HCT116 (cell line): ENCODE data around the gene SVBP. TPM values are rescaled to one million over a fixed set of nuclear protein-coding genes. Genes with fewer than 3 reads are reported as not detected.

ENCODE experiments used
- ATAC-seq: fragments of 200-7000 bp; cut with Tn5 transposase; 2 replicates; pipeline ENCODE4 v1.9.1; 2020; ENCODE audit warnings: mild to moderate bottlenecking, moderate library complexity
- BruUV-seq: library from RNA; stranded (reverse); fragments of 400-500 nt; replicated peaks from 2 replicates; lab custom pipeline; 2021; lab: Mats Ljungman, UMichigan
- CTCF ChIA-PET: fragments of 300-600 bp; sonication (Branson Sonifier 250); formaldehyde crosslinking; loops from one replicate; lab custom pipeline; 2021; ENCODE audit warnings: antibody characterized with exemption; lab: Charles Lee
- POLR2A ChIA-PET: fragments of 300-600, 350-600 bp; sonication (Branson Sonifier 250); formaldehyde crosslinking; loops from one replicate; lab custom pipeline; 2021; ENCODE audit warnings: antibody characterized with exemption; lab: Charles Lee
- RAD21 ChIA-PET, 2 experiments: fragments of 300-600 bp; sonication (Branson Sonifier 250); formaldehyde crosslinking; loops; one replicate each; lab custom pipeline; 2023; ENCODE audit warnings: low total read pairs in 2 of 2; ENCODE audit not compliant: uncharacterized antibody in 2 of 2, unreplicated experiment in 2 of 2, low non-redundant PET in 1 of 2; lab: Charles Lee
- DNase-seq: peaks from one replicate; pipeline ENCODE4 v3.0.0-alpha.2; 2010; ENCODE audit warnings: low read depth, low spot score
- H2AFZ ChIP-seq: fragments of 200-600 bp; shearing (Covaris generic), sonication (generic); 2 replicates; pipeline ENCODE4 v1.6.1; 2017; ENCODE audit warnings: low read depth, mixed run types, mixed read lengths, antibody characterized with exemption, low read length; ENCODE audit not compliant: poor library complexity, severe bottlenecking
- H3K27ac ChIP-seq: 2 replicates; pipeline ENCODE4 v1.5.1; 2012; ENCODE audit warnings: low read depth, low read length
- H3K27me3 ChIP-seq: fragments of 200-600 bp; sonication (generic); 2 replicates; pipeline ENCODE4 v1.6.1; 2016; ENCODE audit warnings: mixed run types, low read length, mixed read lengths; ENCODE audit not compliant: insufficient read depth
- H3K36me3 ChIP-seq, 2 experiments: fragments of 200-500 bp in 1 of 2; fragments of 200-600 bp in 1 of 2; sonication (Bioruptor generic) in 1 of 2; sonication (generic) in 1 of 2; 2 replicates each; pipeline versions ENCODE4 v1.5.1 to v1.6.1; 2014 to 2016; ENCODE audit warnings: low read length in 2 of 2, inconsistent platforms in 1 of 2, mixed read lengths in 1 of 2, mixed run types in 1 of 2; ENCODE audit not compliant: insufficient read depth in 2 of 2, control insufficient read depth in 1 of 2
- H3K4me1 ChIP-seq, 2 experiments: fragments of 200-600 bp in 1 of 2; sonication (generic) in 1 of 2; 2 replicates each; pipeline versions ENCODE4 v1.5.1 to v1.6.1; 2012 to 2017; ENCODE audit warnings: low read length in 2 of 2, inconsistent platforms in 1 of 2, mild to moderate bottlenecking in 1 of 2, mixed read lengths in 1 of 2, mixed run types in 1 of 2, moderate library complexity in 1 of 2; ENCODE audit not compliant: insufficient read depth in 2 of 2, control insufficient read depth in 1 of 2
- H3K4me2 ChIP-seq: fragments of 200-600 bp; sonication (generic); 2 replicates; pipeline ENCODE4 v1.6.1; 2017; ENCODE audit warnings: mixed run types, low read length, mixed read lengths
- H3K4me3 ChIP-seq, 2 experiments: fragments of 200-600 bp in 1 of 2; sonication (generic) in 1 of 2; replicated peaks in 1 of 2; 2 replicates each; pipeline ENCODE4 v1.5.1; 2011 to 2016; ENCODE audit warnings: low read length in 2 of 2, control low read depth in 1 of 2, low read depth in 1 of 2, mild to moderate bottlenecking in 1 of 2, mixed read lengths in 1 of 2, mixed run types in 1 of 2
- H3K79me2 ChIP-seq: fragments of 200-600 bp; sonication (generic); 2 replicates; pipeline ENCODE4 v1.6.1; 2017; ENCODE audit warnings: mild to moderate bottlenecking, mixed run types, low read length, moderate library complexity, mixed read lengths; ENCODE audit not compliant: insufficient read depth
- H3K9ac ChIP-seq: fragments of 200-600 bp; sonication (generic); 2 replicates; pipeline ENCODE4 v1.6.1; 2016; ENCODE audit warnings: low read length, mixed read lengths
- H3K9me2 ChIP-seq: fragments of 200-600 bp; sonication (generic), shearing (Covaris generic); 2 replicates; pipeline ENCODE4 v1.6.1; 2017; ENCODE audit warnings: mixed run types, mild to moderate bottlenecking, moderate library complexity; ENCODE audit not compliant: insufficient read depth
- H3K9me3 ChIP-seq, 2 experiments: fragments of 200-500 bp in 1 of 2; fragments of 200-600 bp in 1 of 2; sonication (Bioruptor generic) in 1 of 2; sonication (generic) in 1 of 2; 2 replicates each; pipeline ENCODE4 v1.6.1; 2014 to 2017; ENCODE audit warnings: low read length in 2 of 2, mixed read lengths in 2 of 2, inconsistent platforms in 1 of 2, low read depth in 1 of 2, mild to moderate bottlenecking in 1 of 2, mixed run types in 1 of 2, moderate library complexity in 1 of 2; ENCODE audit not compliant: control insufficient read depth in 1 of 2, insufficient read depth in 1 of 2
- H4K20me1 ChIP-seq: fragments of 200-600 bp; sonication (generic), shearing (Covaris generic); 2 replicates; pipeline ENCODE4 v1.6.1; 2017; ENCODE audit warnings: mixed run types, mild to moderate bottlenecking, moderate library complexity; ENCODE audit not compliant: insufficient read depth
- EZH2phosphoT487 ChIP-seq: fragments of 200-600 bp; IDR thresholded peaks from 2 replicates; pipeline ENCODE4 v1.6.1; 2018; ENCODE audit warnings: antibody characterized with exemption, borderline replicate concordance
- POLR2A ChIP-seq: IDR thresholded peaks from 2 replicates; pipeline ENCODE4 v1.7.0; 2011; ENCODE audit warnings: borderline replicate concordance; ENCODE audit not compliant: insufficient read depth, insufficient read length; ENCODE audit errors: extremely low read depth
- SP1 ChIP-seq: IDR thresholded peaks from 2 replicates; pipeline ENCODE4 v1.6.1; 2012; ENCODE audit warnings: low read depth
- TCF7L2 ChIP-seq: IDR thresholded peaks from 2 replicates; pipeline ENCODE4 v1.7.0; 2011; ENCODE audit warnings: borderline replicate concordance, inconsistent platforms; ENCODE audit not compliant: insufficient read depth, insufficient read length; ENCODE audit errors: extremely low read depth
- intact Hi-C: fragments of 100-400 bp; cut with micrococcal nuclease; formaldehyde crosslinking; loops from 2 replicates; pipeline ENCODE4 v1.10.0; 2022
- total RNA-seq: library from RNA; stranded (reverse); gene quantifications from one replicate; pipeline ENCODE4 v1.2.1, GENCODE V29; 2021; ENCODE audit not compliant: unreplicated experiment
- TF ChIP-seq, protein P1 (sequence below), 3 experiments: fragments of 200-600 bp in 1 of 3; sonication (generic) in 1 of 3; IDR thresholded peaks in 2 of 3; conservative IDR thresholded peaks in 1 of 3; 2 replicates each; pipeline ENCODE4 v1.5.1; 2012 to 2017; ENCODE audit warnings: low read depth in 2 of 3, low read length in 2 of 3, antibody characterized with exemption in 1 of 3, borderline replicate concordance in 1 of 3, control low read depth in 1 of 3, mild to moderate bottlenecking in 1 of 3, mixed read lengths in 1 of 3, mixed run types in 1 of 3, moderate library complexity in 1 of 3; ENCODE audit not compliant: insufficient read depth in 1 of 3
- TF ChIP-seq, protein P2 (sequence below): IDR thresholded peaks from 2 replicates; pipeline ENCODE4 v1.6.1; 2012; ENCODE audit warnings: low read depth

SVBP gene
- total RNA-seq, 1 experiment from 2014 or later, result 14.4 TPM

DNA sequence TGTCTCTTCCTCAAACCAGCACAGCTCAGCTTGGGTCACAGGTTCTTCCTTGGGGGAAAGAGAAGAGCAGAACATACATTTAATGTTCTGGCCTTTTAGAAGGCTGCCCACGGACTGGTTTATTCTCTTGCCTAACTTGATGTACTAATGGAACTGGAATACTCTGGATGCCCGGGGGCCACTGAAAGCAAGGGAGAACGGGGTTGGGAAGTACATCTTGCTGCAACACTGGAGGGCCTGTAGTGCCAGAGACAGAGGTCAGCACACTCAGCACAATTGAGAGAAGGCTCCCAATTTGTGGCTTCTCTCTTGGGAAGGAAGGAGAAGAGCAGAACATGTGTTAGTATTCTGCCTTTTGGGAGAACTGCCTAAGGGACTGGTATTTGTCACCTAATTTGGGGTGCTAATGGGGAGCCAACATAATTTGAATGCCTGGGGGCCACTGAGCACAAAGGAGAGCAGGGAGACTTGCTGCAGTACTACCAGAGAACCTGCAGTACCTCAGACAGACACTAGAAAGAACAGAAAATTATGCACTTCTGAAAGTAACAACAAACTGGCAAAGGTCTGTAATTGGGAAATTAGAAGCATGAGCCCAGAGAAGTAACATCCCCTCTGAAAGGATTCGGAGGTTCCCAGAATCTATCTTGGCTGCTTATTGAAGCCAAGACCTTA, 43.3 kb upstream of the SVBP start:
- BruUV-seq, result no TSS peak
- no peaks in the 10 kb centered on the region for H3K4me1 ChIP-seq
- ChIA-PET CTCF (no interaction called here), RAD21 (no interaction called here), POLR2A (no interaction called here)
- no peak overlapping the region for H3K4me2 ChIP-seq
- no peaks in the 10 kb centered on the region for H3K79me2 ChIP-seq
- H3K27ac ChIP-seq, result no peak overlapping the region
- H3K36me3 ChIP-seq, result no peaks in the 10 kb centered on the region
- no peak overlapping the region for H2AFZ ChIP-seq
- H3K9me2 ChIP-seq, result no peaks in the 10 kb centered on the region
- peak; percentile 62 for ATAC-seq
- no peak overlapping the region for H3K9ac ChIP-seq
- H3K4me3 ChIP-seq, result no peak overlapping the region
- H3K9me3 ChIP-seq, result peaks cover 0 to 10% of the 10 kb centered on the region in 2 experiments; a peak in 1 of 4 replicates
- intact Hi-C loops, result no loop called here
- TF ChIP-seq EZH2phosphoT487 (no peak), SP1 (no peak), TCF7L2 (no peak), POLR2A (no peak)
- TF ChIP-seq, protein P1, sequence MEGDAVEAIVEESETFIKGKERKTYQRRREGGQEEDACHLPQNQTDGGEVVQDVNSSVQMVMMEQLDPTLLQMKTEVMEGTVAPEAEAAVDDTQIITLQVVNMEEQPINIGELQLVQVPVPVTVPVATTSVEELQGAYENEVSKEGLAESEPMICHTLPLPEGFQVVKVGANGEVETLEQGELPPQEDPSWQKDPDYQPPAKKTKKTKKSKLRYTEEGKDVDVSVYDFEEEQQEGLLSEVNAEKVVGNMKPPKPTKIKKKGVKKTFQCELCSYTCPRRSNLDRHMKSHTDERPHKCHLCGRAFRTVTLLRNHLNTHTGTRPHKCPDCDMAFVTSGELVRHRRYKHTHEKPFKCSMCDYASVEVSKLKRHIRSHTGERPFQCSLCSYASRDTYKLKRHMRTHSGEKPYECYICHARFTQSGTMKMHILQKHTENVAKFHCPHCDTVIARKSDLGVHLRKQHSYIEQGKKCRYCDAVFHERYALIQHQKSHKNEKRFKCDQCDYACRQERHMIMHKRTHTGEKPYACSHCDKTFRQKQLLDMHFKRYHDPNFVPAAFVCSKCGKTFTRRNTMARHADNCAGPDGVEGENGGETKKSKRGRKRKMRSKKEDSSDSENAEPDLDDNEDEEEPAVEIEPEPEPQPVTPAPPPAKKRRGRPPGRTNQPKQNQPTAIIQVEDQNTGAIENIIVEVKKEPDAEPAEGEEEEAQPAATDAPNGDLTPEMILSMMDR (IDR thresholded peaks at IDR 0.05 in 2 of 3, conservative IDR thresholded peaks at IDR 0.05 in 1 of 3; ENCODE audit: borderline replicate concordance in 1 of 3, insufficient read depth in 1 of 3, low read depth in 2 of 3, low read length in 2 of 3), result 0 out of 6 replicates have a peak, but pooled peaks of 1 of the 3 experiments have one; percentile 29
- TF ChIP-seq, protein P2, sequence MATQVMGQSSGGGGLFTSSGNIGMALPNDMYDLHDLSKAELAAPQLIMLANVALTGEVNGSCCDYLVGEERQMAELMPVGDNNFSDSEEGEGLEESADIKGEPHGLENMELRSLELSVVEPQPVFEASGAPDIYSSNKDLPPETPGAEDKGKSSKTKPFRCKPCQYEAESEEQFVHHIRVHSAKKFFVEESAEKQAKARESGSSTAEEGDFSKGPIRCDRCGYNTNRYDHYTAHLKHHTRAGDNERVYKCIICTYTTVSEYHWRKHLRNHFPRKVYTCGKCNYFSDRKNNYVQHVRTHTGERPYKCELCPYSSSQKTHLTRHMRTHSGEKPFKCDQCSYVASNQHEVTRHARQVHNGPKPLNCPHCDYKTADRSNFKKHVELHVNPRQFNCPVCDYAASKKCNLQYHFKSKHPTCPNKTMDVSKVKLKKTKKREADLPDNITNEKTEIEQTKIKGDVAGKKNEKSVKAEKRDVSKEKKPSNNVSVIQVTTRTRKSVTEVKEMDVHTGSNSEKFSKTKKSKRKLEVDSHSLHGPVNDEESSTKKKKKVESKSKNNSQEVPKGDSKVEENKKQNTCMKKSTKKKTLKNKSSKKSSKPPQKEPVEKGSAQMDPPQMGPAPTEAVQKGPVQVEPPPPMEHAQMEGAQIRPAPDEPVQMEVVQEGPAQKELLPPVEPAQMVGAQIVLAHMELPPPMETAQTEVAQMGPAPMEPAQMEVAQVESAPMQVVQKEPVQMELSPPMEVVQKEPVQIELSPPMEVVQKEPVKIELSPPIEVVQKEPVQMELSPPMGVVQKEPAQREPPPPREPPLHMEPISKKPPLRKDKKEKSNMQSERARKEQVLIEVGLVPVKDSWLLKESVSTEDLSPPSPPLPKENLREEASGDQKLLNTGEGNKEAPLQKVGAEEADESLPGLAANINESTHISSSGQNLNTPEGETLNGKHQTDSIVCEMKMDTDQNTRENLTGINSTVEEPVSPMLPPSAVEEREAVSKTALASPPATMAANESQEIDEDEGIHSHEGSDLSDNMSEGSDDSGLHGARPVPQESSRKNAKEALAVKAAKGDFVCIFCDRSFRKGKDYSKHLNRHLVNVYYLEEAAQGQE, result no peak
- no peak for DNase-seq
- H4K20me1 ChIP-seq, result no peaks in the 10 kb centered on the region
- H3K27me3 ChIP-seq, result no peaks in the 10 kb centered on the region
